HEK293 (cell line): Measurements from ENCODE around the gene NELL1.

Experiments
- BCL11A ChIP-seq: fragments of 450-650 bp; formaldehyde crosslinking; IDR thresholded peaks from 2 replicates; pipeline ENCODE4 v1.5.1; 2016; ENCODE audit warnings: low read depth, missing biosample characterization, missing genetic modification characterization
- CTCF ChIP-seq: fragments of 450-650 bp; formaldehyde crosslinking; IDR thresholded peaks from 2 replicates; pipeline ENCODE4 v1.5.1; 2016; ENCODE audit warnings: missing biosample characterization, missing genetic modification characterization
- SALL2 ChIP-seq: fragments of 450-650 bp; formaldehyde crosslinking; IDR thresholded peaks from 2 replicates; pipeline ENCODE4 v1.5.0; 2017; ENCODE audit warnings: missing biosample characterization, mild to moderate bottlenecking, missing genetic modification characterization, borderline replicate concordance
- ZBTB1 ChIP-seq: fragments of 450-650 bp; formaldehyde crosslinking; IDR thresholded peaks from 2 replicates; pipeline ENCODE4 v1.5.1; 2016; ENCODE audit warnings: missing biosample characterization, missing genetic modification characterization
- ZNF146 ChIP-seq: fragments of 450-650 bp; formaldehyde crosslinking; IDR thresholded peaks from 2 replicates; pipeline ENCODE4 v1.5.1; 2016; ENCODE audit warnings: missing biosample characterization, missing genetic modification characterization
- ZNF37A ChIP-seq: fragments of 450-650 bp; IDR thresholded peaks from 2 replicates; pipeline ENCODE4 v1.5.1; 2018; ENCODE audit warnings: missing biosample characterization, missing genetic modification characterization
- ZNF530 ChIP-seq: fragments of 450-650 bp; formaldehyde crosslinking; IDR thresholded peaks from 2 replicates; pipeline ENCODE4 v1.5.1; 2016; ENCODE audit warnings: low read depth, missing biosample characterization, missing genetic modification characterization
- TF ChIP-seq, protein P1 (sequence below): fragments of 450-650 bp; formaldehyde crosslinking; IDR thresholded peaks from 2 replicates; pipeline ENCODE4 v1.5.1; 2016; ENCODE audit warnings: missing biosample characterization, missing genetic modification characterization

DNA sequence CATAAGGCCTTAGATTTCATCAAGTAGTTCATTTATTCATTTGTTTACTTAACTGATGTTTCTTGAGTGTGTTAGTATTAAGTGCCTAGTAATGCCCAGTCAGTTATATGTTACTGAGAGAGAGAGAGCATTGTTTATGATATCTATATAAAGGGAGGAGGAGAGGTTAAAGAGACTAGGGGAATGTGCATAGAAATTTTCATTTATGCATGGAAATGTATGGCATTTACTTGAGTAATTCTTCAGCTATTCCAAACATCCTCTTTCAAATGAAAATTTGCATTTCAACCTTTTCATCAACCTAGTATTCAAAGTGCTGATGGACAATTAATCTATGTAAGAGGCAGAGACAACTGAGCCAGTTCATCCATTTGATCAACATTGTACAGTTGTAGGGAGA, 199.7 kb downstream of the NELL1 start:
- no peak for TF ChIP-seq CTCF
- TF ChIP-seq SALL2 (tag by site-specific recombination), result no peak
- no peak for TF ChIP-seq ZNF146 (tag by site-specific recombination)
- TF ChIP-seq BCL11A, result no peak
- TF ChIP-seq ZNF37A (tag by site-specific recombination), result no peak
- TF ChIP-seq ZNF530 (tag by site-specific recombination), result no peak
- TF ChIP-seq, protein P1, sequence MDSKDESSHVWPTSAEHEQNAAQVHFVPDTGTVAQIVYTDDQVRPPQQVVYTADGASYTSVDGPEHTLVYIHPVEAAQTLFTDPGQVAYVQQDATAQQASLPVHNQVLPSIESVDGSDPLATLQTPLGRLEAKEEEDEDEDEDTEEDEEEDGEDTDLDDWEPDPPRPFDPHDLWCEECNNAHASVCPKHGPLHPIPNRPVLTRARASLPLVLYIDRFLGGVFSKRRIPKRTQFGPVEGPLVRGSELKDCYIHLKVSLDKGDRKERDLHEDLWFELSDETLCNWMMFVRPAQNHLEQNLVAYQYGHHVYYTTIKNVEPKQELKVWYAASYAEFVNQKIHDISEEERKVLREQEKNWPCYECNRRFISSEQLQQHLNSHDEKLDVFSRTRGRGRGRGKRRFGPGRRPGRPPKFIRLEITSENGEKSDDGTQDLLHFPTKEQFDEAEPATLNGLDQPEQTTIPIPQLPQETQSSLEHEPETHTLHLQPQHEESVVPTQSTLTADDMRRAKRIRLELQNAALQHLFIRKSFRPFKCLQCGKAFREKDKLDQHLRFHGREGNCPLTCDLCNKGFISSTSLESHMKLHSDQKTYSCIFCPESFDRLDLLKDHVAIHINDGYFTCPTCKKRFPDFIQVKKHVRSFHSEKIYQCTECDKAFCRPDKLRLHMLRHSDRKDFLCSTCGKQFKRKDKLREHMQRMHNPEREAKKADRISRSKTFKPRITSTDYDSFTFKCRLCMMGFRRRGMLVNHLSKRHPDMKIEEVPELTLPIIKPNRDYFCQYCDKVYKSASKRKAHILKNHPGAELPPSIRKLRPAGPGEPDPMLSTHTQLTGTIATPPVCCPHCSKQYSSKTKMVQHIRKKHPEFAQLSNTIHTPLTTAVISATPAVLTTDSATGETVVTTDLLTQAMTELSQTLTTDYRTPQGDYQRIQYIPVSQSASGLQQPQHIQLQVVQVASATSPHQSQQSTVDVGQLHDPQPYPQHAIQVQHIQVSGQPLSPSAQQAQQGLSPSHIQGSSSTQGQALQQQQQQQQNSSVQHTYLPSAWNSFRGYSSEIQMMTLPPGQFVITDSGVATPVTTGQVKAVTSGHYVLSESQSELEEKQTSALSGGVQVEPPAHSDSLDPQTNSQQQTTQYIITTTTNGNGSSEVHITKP (tag by site-specific recombination), result no peak
- TF ChIP-seq ZBTB1 (tag by site-specific recombination), result no peak
